ENCODE results near the gene APH1A. TPM values are rescaled to one million over a fixed set of nuclear protein-coding genes. Genes with fewer than 3 reads are reported as not detected.

APH1A gene
- total and polyA plus RNA-seq, 9 of the 15 experiments (the other 6 are each of a cell fraction or from before 2014, with no cell fraction given) = 5.6 to 123 (median 77.0) TPM

DNA sequence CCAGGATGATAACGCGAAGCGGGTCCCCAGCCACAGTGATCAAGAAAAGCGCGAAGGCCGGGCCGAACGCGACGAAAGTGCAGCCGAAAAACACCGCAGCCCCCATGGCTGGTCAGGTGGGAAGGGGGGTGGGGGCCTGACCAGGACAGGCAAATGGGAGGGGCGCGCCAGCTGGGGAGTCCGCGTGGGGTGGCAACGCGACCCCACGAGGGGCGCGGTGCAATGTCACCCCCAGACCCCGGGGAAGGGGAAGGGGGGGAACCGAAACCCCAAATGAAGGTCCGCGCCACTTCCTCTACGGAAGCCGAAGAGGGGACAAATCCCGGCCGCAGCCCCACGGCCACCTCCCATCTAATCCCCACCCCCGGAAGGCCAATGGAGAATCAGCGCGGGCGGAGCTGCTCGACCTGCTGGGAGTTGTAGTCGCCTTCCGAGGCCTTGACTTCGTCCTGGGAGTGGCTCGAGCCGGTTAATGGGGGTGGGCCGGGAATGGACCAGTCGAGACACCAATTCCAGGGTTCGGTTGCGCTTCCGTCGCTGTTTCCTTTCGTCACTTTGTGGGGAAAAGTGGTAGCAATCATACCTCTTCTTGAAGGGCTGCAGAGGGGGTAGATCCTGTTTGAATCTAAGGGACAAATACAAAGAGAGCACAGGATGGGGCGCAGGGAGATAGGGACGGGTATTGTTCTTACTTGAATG is at the start of gene APH1A (continued):
- TF ChIP-seq, protein P1, sequence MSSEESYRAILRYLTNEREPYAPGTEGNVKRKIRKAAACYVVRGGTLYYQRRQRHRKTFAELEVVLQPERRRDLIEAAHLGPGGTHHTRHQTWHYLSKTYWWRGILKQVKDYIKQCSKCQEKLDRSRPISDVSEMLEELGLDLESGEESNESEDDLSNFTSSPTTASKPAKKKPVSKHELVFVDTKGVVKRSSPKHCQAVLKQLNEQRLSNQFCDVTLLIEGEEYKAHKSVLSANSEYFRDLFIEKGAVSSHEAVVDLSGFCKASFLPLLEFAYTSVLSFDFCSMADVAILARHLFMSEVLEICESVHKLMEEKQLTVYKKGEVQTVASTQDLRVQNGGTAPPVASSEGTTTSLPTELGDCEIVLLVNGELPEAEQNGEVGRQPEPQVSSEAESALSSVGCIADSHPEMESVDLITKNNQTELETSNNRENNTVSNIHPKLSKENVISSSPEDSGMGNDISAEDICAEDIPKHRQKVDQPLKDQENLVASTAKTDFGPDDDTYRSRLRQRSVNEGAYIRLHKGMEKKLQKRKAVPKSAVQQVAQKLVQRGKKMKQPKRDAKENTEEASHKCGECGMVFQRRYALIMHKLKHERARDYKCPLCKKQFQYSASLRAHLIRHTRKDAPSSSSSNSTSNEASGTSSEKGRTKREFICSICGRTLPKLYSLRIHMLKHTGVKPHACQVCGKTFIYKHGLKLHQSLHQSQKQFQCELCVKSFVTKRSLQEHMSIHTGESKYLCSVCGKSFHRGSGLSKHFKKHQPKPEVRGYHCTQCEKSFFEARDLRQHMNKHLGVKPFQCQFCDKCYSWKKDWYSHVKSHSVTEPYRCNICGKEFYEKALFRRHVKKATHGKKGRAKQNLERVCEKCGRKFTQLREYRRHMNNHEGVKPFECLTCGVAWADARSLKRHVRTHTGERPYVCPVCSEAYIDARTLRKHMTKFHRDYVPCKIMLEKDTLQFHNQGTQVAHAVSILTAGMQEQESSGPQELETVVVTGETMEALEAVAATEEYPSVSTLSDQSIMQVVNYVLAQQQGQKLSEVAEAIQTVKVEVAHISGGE (CRISPR knock-in tag; IDR thresholded peaks at IDR 0.05) = peak; percentile 59 to 93 (median 62)
- TF ChIP-seq, protein P2, sequence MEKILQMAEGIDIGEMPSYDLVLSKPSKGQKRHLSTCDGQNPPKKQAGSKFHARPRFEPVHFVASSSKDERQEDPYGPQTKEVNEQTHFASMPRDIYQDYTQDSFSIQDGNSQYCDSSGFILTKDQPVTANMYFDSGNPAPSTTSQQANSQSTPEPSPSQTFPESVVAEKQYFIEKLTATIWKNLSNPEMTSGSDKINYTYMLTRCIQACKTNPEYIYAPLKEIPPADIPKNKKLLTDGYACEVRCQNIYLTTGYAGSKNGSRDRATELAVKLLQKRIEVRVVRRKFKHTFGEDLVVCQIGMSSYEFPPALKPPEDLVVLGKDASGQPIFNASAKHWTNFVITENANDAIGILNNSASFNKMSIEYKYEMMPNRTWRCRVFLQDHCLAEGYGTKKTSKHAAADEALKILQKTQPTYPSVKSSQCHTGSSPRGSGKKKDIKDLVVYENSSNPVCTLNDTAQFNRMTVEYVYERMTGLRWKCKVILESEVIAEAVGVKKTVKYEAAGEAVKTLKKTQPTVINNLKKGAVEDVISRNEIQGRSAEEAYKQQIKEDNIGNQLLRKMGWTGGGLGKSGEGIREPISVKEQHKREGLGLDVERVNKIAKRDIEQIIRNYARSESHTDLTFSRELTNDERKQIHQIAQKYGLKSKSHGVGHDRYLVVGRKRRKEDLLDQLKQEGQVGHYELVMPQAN (IDR thresholded peaks at IDR 0.05; ENCODE audit: borderline replicate concordance) = peak; percentile 77
- no peak for TF ChIP-seq NELFE (IDR thresholded peaks at IDR 0.05; ENCODE audit: insufficient read depth, insufficient read length)
- TF ChIP-seq TCF7 (IDR thresholded peaks at IDR 0.05; ENCODE audit: borderline replicate concordance) = no peak
- TF ChIP-seq, protein P3, sequence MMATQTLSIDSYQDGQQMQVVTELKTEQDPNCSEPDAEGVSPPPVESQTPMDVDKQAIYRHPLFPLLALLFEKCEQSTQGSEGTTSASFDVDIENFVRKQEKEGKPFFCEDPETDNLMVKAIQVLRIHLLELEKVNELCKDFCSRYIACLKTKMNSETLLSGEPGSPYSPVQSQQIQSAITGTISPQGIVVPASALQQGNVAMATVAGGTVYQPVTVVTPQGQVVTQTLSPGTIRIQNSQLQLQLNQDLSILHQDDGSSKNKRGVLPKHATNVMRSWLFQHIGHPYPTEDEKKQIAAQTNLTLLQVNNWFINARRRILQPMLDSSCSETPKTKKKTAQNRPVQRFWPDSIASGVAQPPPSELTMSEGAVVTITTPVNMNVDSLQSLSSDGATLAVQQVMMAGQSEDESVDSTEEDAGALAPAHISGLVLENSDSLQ (IDR thresholded peaks at IDR 0.05) = no peak
- peak; percentile 62 for TF ChIP-seq TBP (optimal IDR thresholded peaks at IDR 0.05; ENCODE audit: low read depth, low read length)
- TF ChIP-seq NR1H2 (CRISPR knock-in tag; IDR thresholded peaks at IDR 0.05) = no peak
- TF ChIP-seq RNF219 (CRISPR knock-in tag; IDR thresholded peaks at IDR 0.05) = no peak
- TF ChIP-seq KAT7 (CRISPR knock-in tag; IDR thresholded peaks at IDR 0.05; ENCODE audit: borderline replicate concordance) = peak; percentile 56; the same call in 1 of the 2 replicates
- TF ChIP-seq, protein P4, sequence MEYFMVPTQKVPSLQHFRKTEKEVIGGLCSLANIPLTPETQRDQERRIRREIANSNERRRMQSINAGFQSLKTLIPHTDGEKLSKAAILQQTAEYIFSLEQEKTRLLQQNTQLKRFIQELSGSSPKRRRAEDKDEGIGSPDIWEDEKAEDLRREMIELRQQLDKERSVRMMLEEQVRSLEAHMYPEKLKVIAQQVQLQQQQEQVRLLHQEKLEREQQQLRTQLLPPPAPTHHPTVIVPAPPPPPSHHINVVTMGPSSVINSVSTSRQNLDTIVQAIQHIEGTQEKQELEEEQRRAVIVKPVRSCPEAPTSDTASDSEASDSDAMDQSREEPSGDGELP (CRISPR knock-in tag; IDR thresholded peaks at IDR 0.05; ENCODE audit: borderline replicate concordance) = peak; percentile 88
- TF ChIP-seq NCOA2 (IDR thresholded peaks at IDR 0.05; ENCODE audit: partially characterized antibody in 2 of 2) = no peak
- no peak for TF ChIP-seq ZNF253 (CRISPR knock-in tag; conservative IDR thresholded peaks at IDR 0.05)
- 0 out of 2 replicates have a peak, but pooled peaks have one; percentile 25 for TF ChIP-seq RAD51 (IDR thresholded peaks at IDR 0.05; ENCODE audit: borderline replicate concordance, low read depth)
- TF ChIP-seq GATA2 (CRISPR knock-in tag; IDR thresholded peaks at IDR 0.05) = no peak
- TF ChIP-seq SRSF3 (IDR thresholded peaks at IDR 0.05; ENCODE audit: insufficient read depth, low read length) = no peak
- TF ChIP-seq RBM15 (IDR thresholded peaks at IDR 0.05; ENCODE audit: insufficient read depth, low read length) = no peak
- TF ChIP-seq TEAD1 (CRISPR knock-in tag; IDR thresholded peaks at IDR 0.05) = no peak

Data from K562 (cell line).